Adrenal gland (tissue), 12 donors: ENCODE measurements around the gene PTPN5. TPM values are rescaled to one million over a fixed set of nuclear protein-coding genes. Genes with fewer than 3 reads are reported as not detected.

Experiments
- DNase-seq, 7 donors: peaks; one replicate each; pipeline ENCODE4 v3.0.0-alpha.2; 2019 to 2020
- H3K27ac ChIP-seq, 5 donors: fragments of 200-600 bp; sonication (generic) in 4 of 5; 1 replicate in 3 of 5; 2 replicates in 2 of 5; pipeline versions ENCODE4 v1.5.1 to v1.8.0; 2016 to 2020; ENCODE audit warnings: mild to moderate bottlenecking in 1 of 5
- H3K27me3 ChIP-seq: fragments of 200-600 bp; 2 replicates; pipeline ENCODE4 v1.8.0; 2021
- H3K36me3 ChIP-seq, 2 donors: fragments of 200-600 bp; replicated peaks in 1 of 2; 1 replicate in 1 of 2; 2 replicates in 1 of 2; pipeline versions ENCODE4 v1.5.1 to v1.8.0; 2018 to 2022
- H3K4me1 ChIP-seq, 2 donors: fragments of 200-600 bp; replicated peaks in 1 of 2; 1 replicate in 1 of 2; 2 replicates in 1 of 2; pipeline versions ENCODE4 v1.5.1 to v1.8.0; 2018 to 2021
- H3K4me3 ChIP-seq, 4 donors: fragments of 200-600 bp; sonication (generic) in 3 of 4; one replicate each; pipeline ENCODE4 v1.5.1; 2016 to 2018
- H3K9me3 ChIP-seq, 3 donors: fragments of 200-600 bp; sonication (generic) in 1 of 3; replicated peaks in 1 of 3; 1 replicate in 2 of 3; 2 replicates in 1 of 3; pipeline versions ENCODE4 v1.5.1 to v1.8.0; 2016 to 2021
- POLR2A ChIP-seq, 2 donors: fragments of 450-650 bp; IDR thresholded peaks; one replicate each; pipeline ENCODE4 v1.6.1; 2017; ENCODE audit warnings: antibody characterized with exemption in 2 of 2, mild to moderate bottlenecking in 2 of 2, moderate library complexity in 1 of 2
- WGBS, 4 donors: extraction: QIAGEN DNeasy Blood & Tissue Kit in 2 of 4; methylation state at CpG; one replicate each; pipeline versions ENCODE4 v1.1.5 to v1.1.7; 2013 to 2017; 5-methylcytosine and 5-hydroxymethylcytosine counted together
- intact Hi-C, 2 donors: fragments of 100-400 bp; cut with DNase I; formaldehyde crosslinking; loops; one replicate each; pipeline versions ENCODE4 v1.14.1 to v1.15.0; 2022 to 2023
- polyA plus RNA-seq, 3 donors: library from polyadenylated mRNA; stranded (reverse); fragments of 200-250 nt in 2 of 3; fragments of 350-450 nt in 1 of 3; fragmentation: Illumina TruSeq in 1 of 3; extraction: RNeasy Lipid Tissue Mini Kit (QIAGEN cat#74804) in 1 of 3; gene quantifications; one replicate each; pipeline ENCODE4 v1.2.3, GENCODE V29; 2013 to 2014
- total RNA-seq, 9 donors: library from RNA; depleted of rRNA in 4 of 9; stranded (reverse); fragments of >200 nt in 4 of 9; fragments of 120-200 nt in 1 of 9; fragmentation: NEBNext Ultra II Directional in 1 of 9; extraction: Animal tissue kit (Norgen Biotek cat#: 25700) in 1 of 9; gene quantifications; one replicate each; pipeline versions ENCODE4 v1.1.0 to v1.2.4, GENCODE V29; 2013 to 2023
- TF ChIP-seq, protein P1 (sequence below), 6 experiments: fragments of 450-650 bp in 4 of 6; fragments of 200-600 bp in 2 of 6; sonication (generic) in 1 of 6; IDR thresholded peaks; 1 replicate in 5 of 6; 2 replicates in 1 of 6; pipeline versions ENCODE4 v1.5.1 to v1.8.0; 2016 to 2021; ENCODE audit warnings: antibody characterized with exemption in 6 of 6, mild to moderate bottlenecking in 2 of 6, moderate library complexity in 1 of 6
- donor health status: healthy with polysubstance abuse.
- donor health status: Bipolar disorder and iron deficiency.
- donor health status: DM: yes; HTN: yes; CAD: no.
- donor health status: DM: no; HTN: no; CAD: no.
- donor health status: DM: no; HTN: no; CAD: no.
- donor health status: DM: yes; HTN: yes; CAD: no.

PTPN5 gene
- total and polyA plus RNA-seq, 12 donors = 0.06 to 1.3 (median 0.28) TPM; not detected in 2

DNA sequence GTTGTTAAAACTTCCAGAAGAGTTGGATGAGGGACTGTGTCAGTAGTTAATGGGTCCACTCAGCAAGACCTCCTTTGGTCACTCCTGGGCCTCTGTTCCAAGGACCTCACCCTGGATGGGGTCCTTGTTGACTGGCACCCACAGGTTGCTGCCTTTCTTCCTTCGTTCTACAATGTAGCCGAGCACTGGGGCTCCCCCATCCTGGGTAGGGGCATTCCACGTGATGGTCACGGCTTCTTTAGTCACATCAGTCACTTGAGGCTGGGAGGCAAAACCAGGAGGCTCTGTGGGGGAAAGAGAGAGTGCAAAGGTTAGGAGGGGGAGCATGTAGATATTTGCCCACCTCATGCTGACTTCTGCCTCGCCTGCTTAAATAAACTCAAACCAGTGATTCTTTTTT is 81.1 kb downstream of the PTPN5 start:
- Histone ChIP-seq H3K4me1 (peaks cover 4 to 5% of the 10 kb centered on the region in 2 donors), H3K4me3 (no peak overlapping the region), H3K27me3 (no peaks in the 10 kb centered on the region), H3K9me3 (no peaks in the 10 kb centered on the region), H3K27ac (no peak overlapping the region), H3K36me3 (no peaks in the 10 kb centered on the region)
- intact Hi-C loops = no loop called here
- no peak for DNase-seq
- no peak for TF ChIP-seq POLR2A (IDR thresholded peaks at IDR 0.05)
- TF ChIP-seq, protein P1, sequence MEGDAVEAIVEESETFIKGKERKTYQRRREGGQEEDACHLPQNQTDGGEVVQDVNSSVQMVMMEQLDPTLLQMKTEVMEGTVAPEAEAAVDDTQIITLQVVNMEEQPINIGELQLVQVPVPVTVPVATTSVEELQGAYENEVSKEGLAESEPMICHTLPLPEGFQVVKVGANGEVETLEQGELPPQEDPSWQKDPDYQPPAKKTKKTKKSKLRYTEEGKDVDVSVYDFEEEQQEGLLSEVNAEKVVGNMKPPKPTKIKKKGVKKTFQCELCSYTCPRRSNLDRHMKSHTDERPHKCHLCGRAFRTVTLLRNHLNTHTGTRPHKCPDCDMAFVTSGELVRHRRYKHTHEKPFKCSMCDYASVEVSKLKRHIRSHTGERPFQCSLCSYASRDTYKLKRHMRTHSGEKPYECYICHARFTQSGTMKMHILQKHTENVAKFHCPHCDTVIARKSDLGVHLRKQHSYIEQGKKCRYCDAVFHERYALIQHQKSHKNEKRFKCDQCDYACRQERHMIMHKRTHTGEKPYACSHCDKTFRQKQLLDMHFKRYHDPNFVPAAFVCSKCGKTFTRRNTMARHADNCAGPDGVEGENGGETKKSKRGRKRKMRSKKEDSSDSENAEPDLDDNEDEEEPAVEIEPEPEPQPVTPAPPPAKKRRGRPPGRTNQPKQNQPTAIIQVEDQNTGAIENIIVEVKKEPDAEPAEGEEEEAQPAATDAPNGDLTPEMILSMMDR (IDR thresholded peaks at IDR 0.05) = no peak
- 70 to 85% (median 82%) methylated on average over 4 to 5 of the region's 5 CpGs for WGBS, 4 donors

DNA sequence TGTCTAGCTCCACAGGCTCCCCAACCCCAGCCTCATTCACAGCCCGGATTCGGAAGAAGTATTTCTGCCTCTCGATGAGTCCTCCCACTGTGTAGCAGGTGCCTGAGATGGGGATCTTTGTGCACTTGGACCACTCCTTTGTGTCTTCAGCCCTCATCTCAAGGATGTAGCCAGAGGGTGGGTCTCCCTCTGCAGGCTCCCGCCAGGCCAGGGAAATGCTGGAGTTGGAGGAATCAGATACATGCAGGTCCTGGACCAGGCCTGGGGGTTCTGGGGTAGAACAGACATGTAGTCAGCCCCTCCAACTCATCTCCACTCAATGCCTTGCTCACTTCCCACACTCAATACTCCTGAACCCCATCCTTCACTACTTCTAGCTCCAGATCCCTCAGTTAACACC is 82.2 kb downstream of the PTPN5 start:
- Histone ChIP-seq H3K9me3 (no peaks in the 10 kb centered on the region), H3K4me1 (peaks cover 7 to 11% of the 10 kb centered on the region in 2 donors), H3K27ac (no peak overlapping the region), H3K27me3 (no peaks in the 10 kb centered on the region), H3K4me3 (no peak overlapping the region), H3K36me3 (no peaks in the 10 kb centered on the region)
- 86 to 94% (median 93%) methylated on average over 1 to 4 of the region's 4 CpGs for WGBS, 4 donors
- intact Hi-C loops = no loop called here
- no peak for DNase-seq
- TF ChIP-seq, protein P1 (IDR thresholded peaks at IDR 0.05) = no peak
- TF ChIP-seq POLR2A (IDR thresholded peaks at IDR 0.05) = no peak

DNA sequence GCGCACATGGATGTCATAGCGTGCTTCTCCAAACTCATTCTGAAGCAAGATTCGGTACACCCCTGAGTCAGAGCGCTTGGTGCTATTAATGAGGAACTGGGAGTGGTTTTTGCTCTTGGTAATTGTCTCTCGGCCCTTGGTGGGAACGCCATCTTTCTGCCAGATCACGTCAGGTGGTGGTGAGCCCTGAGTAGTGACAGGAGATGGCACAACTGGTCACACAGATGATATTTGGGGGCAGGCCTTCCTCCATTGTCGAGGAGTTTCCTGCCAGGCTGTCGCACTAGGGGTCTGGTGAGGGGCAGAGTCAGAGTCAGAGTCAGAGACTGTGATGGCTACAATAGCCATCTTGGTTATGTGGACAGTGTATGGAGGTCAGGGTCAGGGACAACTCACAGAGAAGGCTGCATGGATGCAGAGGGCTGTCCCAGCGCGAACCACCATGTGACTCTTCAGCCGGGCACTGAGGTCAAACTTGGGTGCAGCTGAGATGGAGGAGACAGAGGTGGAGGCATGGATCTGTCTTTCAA is 83.7 kb downstream of the PTPN5 start:
- Histone ChIP-seq H3K27ac (no peak overlapping the region), H3K27me3 (no peaks in the 10 kb centered on the region), H3K36me3 (no peaks in the 10 kb centered on the region), H3K9me3 (no peaks in the 10 kb centered on the region), H3K4me3 (no peak overlapping the region), H3K4me1 (peaks cover 7 to 11% of the 10 kb centered on the region in 2 donors)
- 81 to 94% (median 92%) methylated on average over 10 to 12 of the region's 12 CpGs for WGBS, 4 donors
- intact Hi-C loops = no loop called here
- DNase-seq = no peak
- TF ChIP-seq, protein P1 (IDR thresholded peaks at IDR 0.05) = no peak
- no peak for TF ChIP-seq POLR2A (IDR thresholded peaks at IDR 0.05)

DNA sequence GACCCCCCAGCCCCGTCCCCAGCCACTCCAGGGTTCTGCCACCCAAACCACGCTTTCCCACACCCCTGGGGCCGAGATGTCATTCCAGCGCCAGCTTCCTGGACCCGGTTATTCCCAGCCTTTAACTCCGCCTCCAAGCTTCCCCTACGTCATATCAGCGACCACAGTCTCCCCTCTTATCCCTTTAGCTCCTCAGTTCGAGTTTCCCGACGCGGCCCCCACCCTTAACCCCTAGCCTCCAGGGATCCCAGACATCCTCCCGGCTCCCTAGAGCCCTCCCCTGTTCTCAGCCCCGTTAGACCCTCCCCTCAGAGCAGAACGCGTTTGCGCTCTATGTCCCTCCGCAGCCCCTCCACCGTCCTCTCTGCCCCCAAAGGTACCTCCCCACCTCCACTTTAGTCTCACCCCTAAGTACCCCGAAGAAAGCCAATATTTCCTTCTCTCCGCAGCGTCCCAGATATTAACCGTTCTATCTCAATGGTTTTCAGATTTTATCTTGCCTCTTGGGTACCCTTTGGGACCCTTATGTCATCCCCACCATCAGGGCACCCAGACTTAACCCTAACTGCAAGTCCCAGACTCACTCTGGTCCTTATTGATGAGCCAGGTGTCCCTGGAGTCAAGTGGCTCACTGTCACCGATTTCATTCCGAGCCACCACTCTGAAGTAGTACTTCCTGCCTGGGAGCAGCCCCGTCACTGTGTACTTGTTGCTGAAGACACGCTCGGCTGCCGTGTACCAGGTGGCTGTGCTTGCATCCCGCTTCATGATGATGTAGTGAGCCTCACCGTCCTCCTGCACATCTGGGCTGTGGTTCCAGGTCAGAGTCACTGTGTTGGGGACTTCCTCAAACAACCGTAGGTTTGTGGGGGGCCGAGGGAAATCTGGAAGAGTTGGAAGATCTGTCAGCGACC is 85.0 kb downstream of the PTPN5 start:
- peaks cover 0 to 5% of the 10 kb centered on the region in 2 donors for H3K36me3 ChIP-seq
- TF ChIP-seq, protein P1 (IDR thresholded peaks at IDR 0.05) = no peak
- TF ChIP-seq POLR2A (IDR thresholded peaks at IDR 0.05) = peak in 1 of 2 donors; percentile 10
- no peaks in the 10 kb centered on the region for H3K27me3 ChIP-seq
- intact Hi-C loops = no loop called here
- H3K27ac ChIP-seq = peak overlapping the region in 4 of 5 donors; percentile 54 to 84 (median 65)
- peak; percentile 59 to 85 (median 68) for DNase-seq
- H3K4me3 ChIP-seq = peak overlapping the region in 2 of 4 donors; percentile 43 to 70
- 6 to 10% (median 7%) methylated on average over 28 to 34 of the region's 34 CpGs for WGBS, 4 donors
- peaks cover 7 to 11% of the 10 kb centered on the region in 2 donors for H3K4me1 ChIP-seq
- H3K9me3 ChIP-seq = no peaks in the 10 kb centered on the region
